Tibial artery (tissue), 4 donors: ENCODE measurements around the gene ITGB8.

ENCODE experiments used
- DNase-seq, 2 donors: peaks; one replicate each; pipeline ENCODE4 v3.0.0-alpha.2; 2019
- H3K27ac ChIP-seq, 2 donors: fragments of 200-600 bp; sonication (generic) in 1 of 2; 1 replicate in 1 of 2; 2 replicates in 1 of 2; pipeline ENCODE4 v1.5.1; 2018 to 2019; ENCODE audit warnings: mild to moderate bottlenecking in 1 of 2
- H3K27me3 ChIP-seq, 2 donors: fragments of 200-600 bp; sonication (generic) in 1 of 2; one replicate each; pipeline versions ENCODE4 v1.5.1 to v1.6.0; 2016 to 2019
- H3K36me3 ChIP-seq, 3 donors: fragments of 200-600 bp; sonication (generic) in 2 of 3; one replicate each; pipeline ENCODE4 v1.5.1; 2016 to 2019; ENCODE audit warnings: mild to moderate bottlenecking in 2 of 3
- H3K4me1 ChIP-seq, 4 donors: fragments of 200-600 bp; sonication (generic) in 2 of 4; 1 replicate in 3 of 4; 2 replicates in 1 of 4; pipeline ENCODE4 v1.5.1; 2016 to 2019
- H3K4me3 ChIP-seq, 2 donors: fragments of 200-600 bp; sonication (generic) in 1 of 2; 1 replicate in 1 of 2; 2 replicates in 1 of 2; pipeline ENCODE4 v1.5.1; 2018 to 2019; ENCODE audit warnings: mild to moderate bottlenecking in 2 of 2
- H3K9me3 ChIP-seq, 3 donors: fragments of 200-600 bp; sonication (generic) in 1 of 3; one replicate each; pipeline ENCODE4 v1.5.1; 2016 to 2019
- intact Hi-C: fragments of 100-400 bp; cut with DNase I; formaldehyde crosslinking; loops from one replicate; pipeline ENCODE4 v1.15.0; 2023; ENCODE audit warnings: low total_unique reads
- TF ChIP-seq, protein P1 (sequence below), 2 experiments: fragments of 200-600 bp in 1 of 2; fragments of 450-650 bp in 1 of 2; IDR thresholded peaks; one replicate each; pipeline ENCODE4 v1.5.1; 2017 to 2019; ENCODE audit warnings: antibody characterized with exemption in 2 of 2, mild to moderate bottlenecking in 1 of 2, moderate library complexity in 1 of 2

Gene ITGB8

DNA sequence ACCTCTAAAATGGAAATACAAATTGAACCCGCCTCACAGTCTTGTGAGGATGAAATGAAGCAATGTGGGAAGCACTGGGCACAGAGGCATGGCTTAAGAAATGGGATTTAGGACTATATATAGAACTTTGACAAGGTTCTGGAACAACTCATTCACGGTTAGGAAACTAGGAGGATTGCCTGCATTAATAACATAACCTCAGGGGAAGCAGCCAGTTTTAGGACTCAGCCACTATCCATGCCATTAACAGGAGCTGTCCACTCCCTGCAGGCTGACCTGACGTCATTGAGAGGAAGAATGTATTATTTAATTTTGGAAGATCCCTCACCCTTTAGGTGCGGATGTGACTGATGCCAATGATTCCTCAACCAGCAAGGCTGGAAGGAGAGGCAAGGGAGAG lies 34.8 kb downstream of the ITGB8 start:
- TF ChIP-seq, protein P1, sequence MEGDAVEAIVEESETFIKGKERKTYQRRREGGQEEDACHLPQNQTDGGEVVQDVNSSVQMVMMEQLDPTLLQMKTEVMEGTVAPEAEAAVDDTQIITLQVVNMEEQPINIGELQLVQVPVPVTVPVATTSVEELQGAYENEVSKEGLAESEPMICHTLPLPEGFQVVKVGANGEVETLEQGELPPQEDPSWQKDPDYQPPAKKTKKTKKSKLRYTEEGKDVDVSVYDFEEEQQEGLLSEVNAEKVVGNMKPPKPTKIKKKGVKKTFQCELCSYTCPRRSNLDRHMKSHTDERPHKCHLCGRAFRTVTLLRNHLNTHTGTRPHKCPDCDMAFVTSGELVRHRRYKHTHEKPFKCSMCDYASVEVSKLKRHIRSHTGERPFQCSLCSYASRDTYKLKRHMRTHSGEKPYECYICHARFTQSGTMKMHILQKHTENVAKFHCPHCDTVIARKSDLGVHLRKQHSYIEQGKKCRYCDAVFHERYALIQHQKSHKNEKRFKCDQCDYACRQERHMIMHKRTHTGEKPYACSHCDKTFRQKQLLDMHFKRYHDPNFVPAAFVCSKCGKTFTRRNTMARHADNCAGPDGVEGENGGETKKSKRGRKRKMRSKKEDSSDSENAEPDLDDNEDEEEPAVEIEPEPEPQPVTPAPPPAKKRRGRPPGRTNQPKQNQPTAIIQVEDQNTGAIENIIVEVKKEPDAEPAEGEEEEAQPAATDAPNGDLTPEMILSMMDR (IDR thresholded peaks at IDR 0.05): no peak
- no peak for DNase-seq
- H3K9me3 ChIP-seq: no peaks in the 10 kb centered on the region
- H3K4me1 ChIP-seq: peaks cover 0 to 11% (median 5%) of the 10 kb centered on the region in 4 donors
- H3K36me3 ChIP-seq: peaks cover 0 to 28% (median 0%) of the 10 kb centered on the region in 3 donors
- H3K27ac ChIP-seq: no peak overlapping the region
- intact Hi-C loops: no loop called here
- H3K27me3 ChIP-seq: no peaks in the 10 kb centered on the region
- H3K4me3 ChIP-seq: no peak overlapping the region

DNA sequence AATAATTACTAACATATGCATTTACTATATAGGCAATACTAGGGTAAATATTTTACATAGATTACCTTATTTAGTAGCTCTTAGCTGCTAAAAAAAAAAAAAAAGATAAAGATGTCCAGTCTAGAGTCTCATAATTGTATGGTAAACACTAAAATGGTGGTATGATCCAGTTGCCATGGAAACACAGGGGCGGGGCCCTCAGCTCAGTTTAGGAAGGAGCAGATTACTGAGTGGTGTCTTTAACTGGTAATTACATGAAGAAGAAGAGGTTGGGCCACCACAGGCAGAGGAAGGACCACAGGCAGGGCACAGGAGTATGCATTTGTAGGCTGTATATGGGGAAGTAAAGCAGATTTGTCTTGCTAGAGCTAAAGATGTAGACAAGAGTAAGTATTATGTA lies 43.7 kb downstream of the ITGB8 start:
- Histone ChIP-seq H3K4me1 (no peaks in the 10 kb centered on the region), H3K27ac (no peak overlapping the region), H3K9me3 (no peaks in the 10 kb centered on the region), H3K27me3 (no peaks in the 10 kb centered on the region), H3K4me3 (no peak overlapping the region), H3K36me3 (no peaks in the 10 kb centered on the region)
- intact Hi-C loops: no loop called here
- DNase-seq: no peak
- TF ChIP-seq, protein P1 (IDR thresholded peaks at IDR 0.05): no peak

DNA sequence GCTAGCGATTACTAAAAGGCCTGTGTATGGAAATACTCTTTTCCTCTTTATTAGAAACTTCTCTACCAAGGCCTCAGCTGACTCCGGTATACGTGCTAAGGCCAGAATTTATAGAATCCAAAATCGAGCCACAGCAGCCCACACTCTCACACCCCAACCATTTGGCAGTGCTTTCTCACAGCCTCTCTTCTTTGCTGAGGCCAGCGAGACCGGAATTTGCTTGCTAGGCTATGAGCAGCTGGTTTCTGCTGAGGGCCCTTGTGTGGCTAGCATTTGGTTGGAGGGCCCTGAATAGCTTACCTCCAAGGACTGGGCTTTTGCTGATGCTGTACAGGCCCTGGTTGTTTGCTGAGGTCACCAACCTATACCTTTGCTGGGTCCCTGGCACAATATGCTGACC lies 46.1 kb downstream of the ITGB8 start:
- Histone ChIP-seq H3K9me3 (no peaks in the 10 kb centered on the region), H3K27ac (no peak overlapping the region), H3K4me1 (no peaks in the 10 kb centered on the region), H3K27me3 (no peaks in the 10 kb centered on the region), H3K36me3 (peaks cover 0 to 15% (median 15%) of the 10 kb centered on the region in 3 donors), H3K4me3 (no peak overlapping the region)
- DNase-seq: no peak
- intact Hi-C loops: no loop called here
- TF ChIP-seq, protein P1 (IDR thresholded peaks at IDR 0.05): no peak

DNA sequence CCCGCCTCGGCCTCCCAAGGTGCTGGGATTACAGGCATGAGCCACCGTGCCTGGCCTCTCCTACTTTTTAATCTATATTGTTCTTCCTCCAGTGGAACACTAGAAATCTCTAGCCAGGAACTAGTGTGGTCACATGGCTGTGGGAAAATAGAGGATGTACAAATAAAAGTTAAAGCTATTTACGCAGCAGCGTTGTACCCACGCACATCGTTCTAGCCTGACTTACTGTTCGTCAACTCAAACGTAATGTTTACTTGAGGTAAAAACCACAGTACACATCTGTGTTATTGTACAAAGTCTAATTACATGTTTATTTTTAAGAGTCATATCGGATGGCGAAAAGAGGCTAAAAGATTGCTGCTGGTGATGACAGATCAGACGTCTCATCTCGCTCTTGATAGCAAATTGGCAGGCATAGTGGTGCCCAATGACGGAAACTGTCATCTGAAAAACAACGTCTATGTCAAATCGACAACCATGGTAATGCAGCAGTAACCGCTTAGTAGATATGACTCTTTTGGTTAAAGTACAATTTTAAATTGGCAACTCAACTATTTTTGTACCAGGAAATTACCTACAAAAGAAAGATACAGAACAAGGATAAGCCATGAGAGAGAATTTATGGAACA lies 50.8 kb downstream of the ITGB8 start:
- peaks cover 0 to 31% (median 17%) of the 10 kb centered on the region in 3 donors for H3K36me3 ChIP-seq
- no peaks in the 10 kb centered on the region for H3K4me1 ChIP-seq
- H3K4me3 ChIP-seq: no peak overlapping the region
- H3K27ac ChIP-seq: no peak overlapping the region
- H3K27me3 ChIP-seq: no peaks in the 10 kb centered on the region
- TF ChIP-seq, protein P1 (IDR thresholded peaks at IDR 0.05): no peak
- no peak for DNase-seq
- H3K9me3 ChIP-seq: no peaks in the 10 kb centered on the region
- intact Hi-C loops: no loop called here

DNA sequence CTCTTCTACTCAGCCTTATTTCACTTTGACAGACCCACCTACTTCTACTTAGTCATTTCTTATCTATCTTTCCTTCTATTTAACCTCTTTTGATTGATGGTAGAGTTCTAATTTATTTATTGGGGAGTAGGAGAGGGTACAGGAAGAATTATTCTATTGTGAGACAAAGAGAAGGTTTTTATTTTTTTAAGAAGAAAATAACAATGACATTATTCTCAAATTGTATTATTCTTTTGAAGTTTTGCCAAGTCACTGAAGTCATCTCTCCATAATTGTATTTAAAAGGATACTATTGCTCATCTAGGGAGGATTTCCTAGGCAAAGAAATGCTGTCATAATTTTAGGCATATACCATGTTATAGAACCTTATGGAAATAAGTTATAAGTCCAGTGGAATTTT lies 52.7 kb downstream of the ITGB8 start:
- Histone ChIP-seq H3K9me3 (no peaks in the 10 kb centered on the region), H3K4me1 (no peaks in the 10 kb centered on the region), H3K27me3 (no peaks in the 10 kb centered on the region), H3K36me3 (peaks cover 0 to 31% (median 17%) of the 10 kb centered on the region in 3 donors), H3K4me3 (no peak overlapping the region), H3K27ac (no peak overlapping the region)
- intact Hi-C loops: no loop called here
- DNase-seq: no peak
- TF ChIP-seq, protein P1 (IDR thresholded peaks at IDR 0.05): no peak

DNA sequence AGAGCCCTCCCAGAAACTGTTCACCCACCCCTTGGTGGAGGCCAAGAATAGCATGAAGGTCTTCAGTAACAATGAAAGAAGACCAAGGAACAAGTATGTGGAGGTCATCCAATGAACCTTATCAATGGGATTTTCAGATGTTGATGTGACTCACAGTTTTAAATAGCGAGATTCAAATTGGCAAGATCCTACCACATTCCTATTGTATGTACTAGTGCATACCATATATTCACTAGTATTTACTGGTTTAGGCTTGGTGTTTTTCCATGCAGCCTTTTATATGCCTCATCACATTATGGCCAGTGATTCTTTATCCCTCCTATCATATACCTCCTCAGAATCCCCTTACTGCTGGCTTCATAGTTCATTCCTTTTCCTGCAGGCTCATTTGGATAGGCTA lies 54.4 kb downstream of the ITGB8 start:
- TF ChIP-seq, protein P1 (IDR thresholded peaks at IDR 0.05): no peak
- Histone ChIP-seq H3K27me3 (no peaks in the 10 kb centered on the region), H3K4me3 (no peak overlapping the region), H3K9me3 (no peaks in the 10 kb centered on the region), H3K27ac (no peak overlapping the region), H3K4me1 (no peaks in the 10 kb centered on the region), H3K36me3 (peaks cover 0 to 31% (median 17%) of the 10 kb centered on the region in 3 donors)
- intact Hi-C loops: no loop called here
- DNase-seq: no peak
